NCI-H1930 (cell line): ENCODE results near the gene DCLRE1C.
"Not testable (repeated sequence)": the region's sequence is repeated elsewhere in the genome, so short reads cannot be mapped to it uniquely, and the experiment has no call there.

Experiments
- DNase-seq, 2 experiments: peaks; one replicate each; lab custom pipeline; 2025; lab: John Stamatoyannopoulos, UW

The DCLRE1C gene

DNA sequence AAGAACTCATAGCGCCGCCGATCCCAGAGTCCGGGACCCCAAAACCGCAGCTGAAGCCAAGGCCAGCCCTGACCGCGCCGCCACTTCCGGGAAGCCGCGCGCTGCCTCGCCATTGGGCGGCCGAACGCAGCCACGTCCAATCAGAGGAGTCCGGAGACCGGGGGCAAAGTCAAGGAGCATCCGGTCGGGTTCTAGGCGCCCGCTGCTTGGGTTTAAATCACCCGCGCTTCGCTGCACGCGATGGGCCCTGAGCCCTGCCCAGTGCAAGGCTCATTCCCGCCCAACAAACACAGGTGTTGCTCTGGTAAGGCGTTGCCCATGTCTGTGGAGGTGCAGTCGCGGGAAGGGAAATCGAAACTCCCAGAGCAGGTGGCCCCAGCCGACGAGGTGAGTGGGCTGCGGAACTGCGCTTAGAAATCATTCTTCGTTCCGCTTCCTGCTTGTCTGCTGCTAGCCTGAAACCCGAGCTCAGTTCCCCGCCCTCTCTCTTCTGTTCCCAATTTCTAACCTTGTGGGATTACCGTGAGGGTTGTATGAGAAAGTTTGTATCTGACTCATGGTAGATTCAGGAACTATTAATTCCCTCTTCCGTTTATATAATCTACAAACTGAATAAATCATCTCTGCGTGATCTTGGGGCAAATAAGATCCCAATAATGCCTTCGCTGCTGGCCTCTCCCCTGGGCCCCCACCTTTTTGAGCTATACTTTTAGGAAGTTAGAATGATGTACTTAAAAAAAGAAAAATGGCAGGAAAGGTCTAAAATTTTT, at the start of gene DCLRE1C:
TSS of gene DCLRE1C (minus strand) at position 96 of the 770 bp plus-strand sequence. CDS start at position 10, 86 bp downstream.
- DNase-seq, result peak; percentile 65 to 72

DNA sequence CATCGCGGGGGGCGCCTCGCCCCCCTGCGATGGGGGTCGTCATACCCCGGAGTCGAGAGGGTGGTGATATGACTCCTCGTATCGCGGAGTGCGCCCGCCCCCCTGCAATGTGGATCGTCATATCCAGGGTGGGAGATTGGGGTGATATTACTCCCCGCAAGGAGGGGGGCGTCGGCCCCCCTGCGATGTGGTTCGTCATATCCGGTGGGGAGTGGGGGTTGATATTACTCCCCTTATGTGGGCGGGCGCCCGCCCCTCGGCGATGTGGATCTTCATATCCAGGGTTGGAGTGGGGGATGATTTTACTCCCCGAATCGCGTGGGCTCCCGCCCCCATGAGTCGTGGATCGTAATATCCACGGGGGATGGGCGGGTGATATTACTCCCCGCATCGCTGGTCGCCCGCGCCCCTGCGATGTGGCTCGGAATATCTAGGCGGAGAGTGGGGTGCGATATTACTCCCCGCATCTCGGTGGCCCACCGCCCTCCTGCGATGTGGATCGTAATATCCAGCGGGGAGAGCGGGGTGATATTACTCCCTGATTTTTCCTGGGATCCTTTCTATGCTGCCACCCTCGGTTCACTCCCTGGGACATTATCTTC, 42.2 kb upstream of the DCLRE1C start:
- no peak for DNase-seq

DNA sequence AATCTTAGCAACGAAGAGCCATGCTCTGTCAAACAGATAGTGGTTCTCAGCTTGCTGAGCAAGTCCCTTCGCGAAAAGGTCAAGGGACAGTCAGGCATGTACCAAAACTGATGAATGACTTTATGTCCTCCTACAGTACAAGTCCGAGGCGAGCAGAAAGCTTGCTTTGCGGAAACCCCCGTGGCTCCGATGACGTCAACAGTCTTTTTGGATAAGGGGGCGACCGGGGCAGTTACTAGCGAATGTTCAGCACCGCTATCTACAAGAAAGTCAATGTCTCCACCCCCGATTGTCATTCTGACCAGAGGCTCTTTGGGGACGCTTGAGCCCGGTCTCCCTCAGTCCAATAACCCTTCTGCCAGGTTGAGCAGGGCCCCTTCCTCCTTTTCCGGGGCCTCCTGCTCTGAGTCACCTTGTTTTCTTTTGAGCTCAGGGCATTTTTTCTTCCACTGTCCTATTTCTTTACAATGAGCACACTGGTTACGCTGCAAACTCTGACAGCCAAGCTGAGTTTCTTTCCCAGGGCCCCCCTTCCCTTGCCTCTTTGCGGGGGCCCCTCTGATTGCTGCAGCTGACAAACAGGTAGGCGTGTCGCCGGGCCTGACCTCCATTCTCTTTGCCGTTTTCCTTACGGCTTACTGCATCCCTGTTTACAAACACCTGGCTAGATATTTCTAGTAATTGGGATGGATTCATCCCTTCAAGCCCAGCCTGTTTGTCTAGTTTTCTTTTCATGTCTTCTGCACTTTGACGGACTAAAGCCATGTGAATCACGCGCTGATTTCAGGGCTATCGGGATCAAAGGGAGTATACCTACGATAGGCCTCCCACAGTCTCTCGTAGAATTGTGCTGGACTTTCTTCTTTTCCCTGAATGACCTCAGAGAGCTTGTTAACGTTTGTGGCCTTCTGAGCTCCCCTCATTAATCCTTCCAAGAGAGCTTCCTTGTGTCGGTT, 39.9 kb upstream of the DCLRE1C start:
- DNase-seq, result not testable (repeated sequence)

DNA sequence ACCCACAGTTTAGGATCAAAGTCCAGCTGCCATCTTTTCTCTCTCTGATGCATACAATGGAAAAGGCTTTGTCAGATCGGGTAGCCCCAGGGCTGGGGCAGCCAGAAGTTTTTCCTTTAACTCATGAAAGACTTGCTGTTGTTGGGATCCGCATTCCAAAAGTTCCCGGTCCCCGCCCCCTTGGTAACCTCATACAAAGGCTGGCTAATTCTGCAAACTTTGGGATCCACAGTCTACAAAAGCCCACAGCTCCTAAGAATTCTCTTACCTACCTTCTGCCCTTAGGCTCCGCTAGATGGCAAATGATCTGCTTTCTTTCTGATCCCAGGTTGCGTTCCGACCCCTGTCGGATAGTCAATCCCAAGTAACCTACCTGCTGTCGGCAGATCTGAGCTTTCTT, 38.4 kb upstream of the DCLRE1C start:
- DNase-seq, result not testable (repeated sequence)

DNA sequence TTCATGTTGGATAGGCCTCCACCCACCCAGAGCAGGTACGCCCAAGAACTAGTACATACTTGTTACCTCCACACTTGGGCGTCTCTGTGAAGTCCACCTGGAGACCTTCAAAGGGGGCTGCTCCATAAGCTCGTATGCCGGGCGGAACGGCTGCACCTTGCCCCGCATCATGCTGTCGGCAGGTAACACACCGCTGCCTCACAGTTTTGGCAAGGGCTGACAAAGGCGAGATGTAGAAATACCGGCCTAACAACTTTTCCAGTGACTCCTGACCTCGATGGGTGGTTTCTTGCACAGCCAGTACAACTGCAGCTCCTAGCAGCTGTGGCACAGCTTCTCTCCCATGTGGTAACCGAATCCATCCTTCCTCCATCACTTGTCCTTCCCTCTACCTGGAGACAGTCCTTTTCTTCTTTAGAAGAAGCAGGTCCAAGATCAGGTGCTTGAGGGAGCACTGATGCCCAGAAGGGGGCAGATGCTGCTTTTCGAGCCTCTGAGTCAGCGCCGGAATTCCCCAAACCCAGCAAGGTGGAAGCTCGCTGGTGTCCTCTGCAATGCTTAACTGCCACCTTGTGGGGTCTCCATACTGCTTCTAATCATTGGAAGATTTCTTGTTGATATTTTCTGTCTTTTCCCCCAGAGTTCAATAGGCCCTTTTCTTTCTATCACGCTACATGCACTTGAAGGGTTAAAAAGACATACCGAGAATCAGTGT, 37.3 kb upstream of the DCLRE1C start:
- DNase-seq, result not testable (repeated sequence)

DNA sequence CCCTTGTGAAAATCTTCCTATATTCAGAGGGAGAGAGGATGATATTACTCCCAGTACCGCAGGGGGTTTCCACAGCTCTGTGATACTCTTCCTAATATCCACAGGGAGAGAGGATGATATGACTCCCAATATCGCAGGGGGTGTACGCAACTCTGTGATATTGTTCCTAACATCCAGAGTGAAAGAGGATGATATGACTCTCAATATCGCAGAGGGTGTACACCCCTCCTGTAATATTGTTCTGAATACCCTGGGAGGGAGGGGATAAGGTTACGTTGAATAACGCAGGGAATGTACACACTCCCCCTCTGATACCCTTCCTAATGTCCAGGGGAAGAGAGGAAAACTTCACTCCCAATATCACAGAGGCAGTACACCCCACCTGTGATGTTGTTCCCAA, 35.7 kb upstream of the DCLRE1C start:
- DNase-seq, result not testable (repeated sequence)

DNA sequence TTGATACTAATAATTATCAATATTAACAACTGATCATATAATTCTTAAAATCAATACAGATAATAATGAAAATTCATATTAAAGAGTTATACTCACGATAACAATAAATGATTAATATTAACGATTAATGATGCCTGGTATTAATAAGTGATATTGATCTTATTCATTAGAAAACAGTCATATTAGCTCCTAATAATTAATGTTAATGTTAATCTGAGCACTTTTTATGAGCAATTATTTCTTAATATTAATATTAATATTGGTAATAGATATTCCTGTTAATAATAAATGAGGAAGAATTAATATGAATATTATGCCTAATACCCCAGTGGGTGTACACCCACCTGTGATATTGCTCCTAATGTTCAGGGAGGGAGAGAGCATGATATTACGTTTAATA, 28.8 kb upstream of the DCLRE1C start:
- DNase-seq, result no peak

DNA sequence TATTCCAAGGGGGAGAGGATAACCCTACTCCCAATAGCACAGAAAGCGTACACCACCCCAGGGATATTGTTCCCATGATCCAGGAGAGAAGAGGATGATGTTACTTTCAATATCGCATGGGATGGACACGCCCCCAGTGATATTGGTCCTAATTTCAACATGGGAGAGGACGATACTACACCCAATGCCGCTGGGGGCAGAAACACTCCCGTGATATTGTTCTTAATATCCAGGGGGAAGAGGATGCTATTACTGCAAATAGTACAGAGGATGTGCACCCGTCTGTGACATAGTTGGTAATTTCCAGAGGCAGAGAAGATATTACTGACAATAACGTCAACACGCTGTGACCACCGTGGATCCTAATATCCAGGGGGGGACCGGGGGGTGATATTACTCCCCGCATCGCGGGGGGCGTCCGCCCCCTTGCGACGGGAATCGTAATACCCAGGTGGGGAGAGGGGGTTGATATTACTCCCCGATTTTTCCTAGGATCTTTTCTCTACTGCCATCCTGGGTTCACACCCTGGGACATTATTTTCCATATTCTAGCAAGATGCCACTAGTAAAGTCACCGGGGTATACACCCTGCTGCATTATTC, 21.9 kb upstream of the DCLRE1C start:
- DNase-seq, result no peak

DNA sequence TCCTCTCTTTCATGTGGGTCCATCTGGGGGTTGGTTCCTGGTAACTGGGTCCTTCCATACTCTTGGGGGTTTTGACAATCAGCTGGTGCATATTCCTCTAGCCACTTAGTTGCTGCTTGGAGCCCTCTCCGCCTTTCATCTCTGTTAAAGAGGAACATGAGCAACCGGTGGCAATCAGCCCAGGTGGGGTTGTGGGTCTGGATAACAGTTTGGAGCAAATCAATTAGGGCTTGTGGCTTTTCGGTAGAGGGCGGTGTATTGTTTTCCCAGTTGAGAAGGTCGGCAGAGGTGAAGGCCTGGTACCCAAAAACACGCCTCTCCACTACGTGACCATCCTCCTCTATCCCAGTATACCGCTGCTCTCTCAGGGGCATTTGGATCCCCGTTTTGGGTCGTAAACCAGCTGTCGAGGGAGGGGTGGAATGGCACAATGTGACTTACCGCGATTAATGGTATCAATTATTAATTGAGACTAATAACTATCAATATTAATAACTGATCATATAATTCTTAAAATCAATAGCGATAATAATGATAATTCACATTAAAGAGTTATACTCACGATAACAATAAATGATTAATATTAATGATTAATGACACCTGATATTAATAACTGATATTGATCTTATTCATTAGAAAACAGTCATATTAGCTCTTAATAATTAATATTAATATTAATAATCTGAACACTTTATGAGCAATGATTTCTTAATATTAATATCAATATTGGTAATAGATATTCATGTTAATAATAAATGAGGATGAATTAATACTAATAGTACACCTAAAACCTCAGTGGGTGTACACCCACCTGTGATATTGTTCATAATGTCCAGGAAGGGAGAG, 20.5 kb upstream of the DCLRE1C start:
- not testable (repeated sequence) for DNase-seq

DNA sequence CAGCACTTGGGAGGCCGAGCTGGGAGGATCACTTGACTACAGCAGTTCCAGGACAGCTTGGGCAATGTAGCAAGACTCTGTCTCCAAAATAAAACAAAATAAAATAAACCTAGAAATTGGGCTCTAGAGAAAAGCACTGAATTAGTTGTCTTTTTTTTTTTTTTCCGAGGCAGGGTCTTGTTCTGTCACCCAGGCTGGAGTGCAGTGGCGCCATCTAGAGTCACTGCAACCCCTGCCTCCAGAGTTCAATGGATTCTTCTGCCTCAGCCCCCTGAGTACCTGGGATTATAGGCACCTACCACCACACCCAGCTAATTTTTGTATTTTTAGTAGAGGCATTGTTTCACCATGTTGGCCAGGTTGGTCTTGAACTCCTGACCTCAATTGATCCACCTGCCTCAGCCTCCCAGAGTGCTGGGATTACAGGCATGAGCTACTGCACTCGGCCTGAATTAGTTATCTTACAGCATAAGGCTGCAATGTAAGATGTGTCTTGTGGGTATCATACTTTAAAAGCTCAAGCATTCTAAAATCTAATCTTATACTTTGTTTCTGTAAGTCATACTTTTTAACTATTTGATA, 18.1 kb upstream of the DCLRE1C start:
- DNase-seq, result no peak

DNA sequence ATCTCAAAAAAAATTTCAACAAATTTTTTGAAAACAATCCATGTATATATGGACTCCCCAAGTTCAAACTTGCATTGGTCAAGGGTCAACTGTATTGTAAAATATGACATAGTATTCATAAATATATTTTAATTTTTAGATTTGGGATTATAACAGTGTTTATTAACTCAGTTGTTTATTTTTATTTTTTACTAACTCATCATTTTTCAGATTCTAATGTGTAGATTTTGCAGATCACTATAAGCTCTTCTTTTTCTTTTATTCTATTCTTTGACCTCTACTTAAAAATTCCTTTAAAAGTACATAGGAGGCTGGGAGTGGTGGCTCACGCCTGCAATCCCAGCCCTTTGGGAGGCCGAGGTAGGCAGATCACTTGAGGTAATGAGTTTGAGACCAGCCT, 14.0 kb upstream of the DCLRE1C start:
- DNase-seq, result no peak

DNA sequence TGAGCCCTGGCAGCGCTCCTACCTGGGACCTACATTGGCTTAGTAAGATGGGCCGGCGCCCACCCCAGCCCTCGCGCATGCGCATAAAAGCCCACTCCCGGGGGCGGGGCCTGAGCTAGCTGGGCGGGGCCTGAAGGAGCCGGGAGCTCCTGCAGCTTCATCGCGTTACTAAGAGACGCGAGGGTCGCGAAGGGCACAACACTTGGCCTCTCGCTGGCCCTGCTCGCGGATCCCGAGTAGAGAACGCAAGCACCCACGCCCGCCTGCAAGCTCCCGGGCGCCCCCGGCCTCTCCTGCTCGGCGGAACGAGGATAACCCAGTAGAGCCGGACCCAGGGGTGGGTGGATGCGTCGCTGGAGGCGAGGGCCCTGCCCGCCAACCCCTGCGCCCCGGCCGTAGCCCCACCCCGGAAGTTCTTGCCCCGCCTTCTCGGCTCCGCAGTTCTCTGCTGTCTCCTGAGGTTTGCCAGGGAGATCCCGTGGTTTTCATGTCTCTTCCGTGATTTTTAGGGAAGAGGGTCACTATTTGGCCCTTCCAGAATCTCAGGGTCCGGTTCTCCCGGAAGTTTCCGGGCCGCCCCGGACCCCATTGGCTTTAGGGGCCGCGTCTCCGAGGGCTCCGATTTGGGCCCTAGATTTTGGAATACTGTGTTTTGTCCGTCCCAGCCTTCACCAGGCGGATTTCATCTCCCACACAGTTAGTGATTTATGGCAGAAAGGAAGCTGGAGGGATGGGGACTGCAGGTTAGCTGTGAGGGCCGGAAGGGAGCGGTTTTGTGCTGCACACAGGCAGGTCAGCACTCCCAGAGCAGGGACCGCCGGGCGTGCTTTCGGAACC, 5.5 kb upstream of the DCLRE1C start, which contains the start of gene MEIG1:
TSS of gene MEIG1 (plus strand) at position 168 of the 837 bp plus-strand sequence. CDS start 7,081 bp downstream, outside the sequence.
- peak; percentile 86 to 89 for DNase-seq

DNA sequence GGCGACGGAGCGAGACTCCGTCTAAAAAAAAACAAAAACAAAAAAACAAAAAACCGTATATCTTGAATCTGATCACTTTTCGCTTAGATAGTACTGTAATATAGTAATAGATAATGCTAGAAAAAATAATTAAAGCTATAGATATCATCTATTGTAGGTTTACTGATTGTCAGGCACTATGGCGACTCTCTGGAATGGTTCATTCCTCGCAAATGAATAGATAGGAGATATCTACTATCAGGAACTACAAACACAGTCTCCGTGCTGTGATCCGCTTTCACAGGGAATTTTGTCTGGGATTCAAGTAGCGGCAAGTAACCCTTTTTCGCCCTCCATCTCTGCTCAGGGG, 5.0 kb upstream of the DCLRE1C start:
- no peak for DNase-seq

DNA sequence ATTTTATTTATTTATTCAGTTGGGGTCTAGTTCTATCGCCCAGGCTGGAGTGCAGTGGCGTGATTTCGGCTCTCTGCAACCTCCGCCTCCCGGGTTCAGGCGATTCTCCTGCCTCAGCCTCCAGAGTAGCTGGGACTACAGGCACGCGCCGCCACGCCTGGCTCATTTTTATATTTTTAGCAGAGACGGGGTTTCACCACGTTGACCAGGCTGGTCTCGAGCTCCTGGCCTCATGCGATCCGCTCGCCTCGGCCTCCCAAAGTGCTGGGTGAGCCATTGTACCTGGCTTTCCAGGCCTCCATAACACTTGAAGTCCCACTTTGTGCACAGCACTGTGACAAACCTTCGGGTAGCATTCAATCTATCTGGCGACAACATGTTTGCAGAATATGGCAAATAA, 1.0 kb upstream of the DCLRE1C start:
- no peak for DNase-seq

DNA sequence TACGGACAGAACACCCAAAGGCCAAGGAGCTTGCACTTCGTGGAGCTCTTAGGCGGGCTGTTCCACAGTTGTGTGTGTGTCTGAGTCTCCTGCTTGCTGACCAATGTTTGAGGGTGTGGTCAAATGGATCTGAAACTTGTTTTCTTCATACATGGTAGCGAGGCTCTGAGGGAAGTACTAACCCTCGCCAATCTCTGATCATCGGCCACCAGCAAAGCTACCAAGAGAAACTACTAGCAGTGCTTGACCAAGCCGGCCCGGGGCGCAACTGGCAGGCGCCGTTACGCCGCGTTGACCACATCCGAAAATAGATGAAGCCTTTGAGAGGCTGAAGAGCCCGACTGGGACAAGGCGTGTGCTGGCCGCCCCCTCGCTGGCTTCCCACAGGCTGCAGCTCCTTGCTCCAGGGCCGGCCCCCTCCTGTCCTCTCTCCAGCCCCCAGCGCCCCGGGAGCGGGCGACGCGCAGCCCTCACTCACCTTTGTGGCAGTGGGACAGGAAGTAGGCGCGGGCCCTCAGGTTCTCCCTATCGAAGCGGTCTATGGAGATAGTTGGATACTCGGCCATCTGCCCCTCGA, 384 bp downstream of the DCLRE1C start:
- no peak for DNase-seq

DNA sequence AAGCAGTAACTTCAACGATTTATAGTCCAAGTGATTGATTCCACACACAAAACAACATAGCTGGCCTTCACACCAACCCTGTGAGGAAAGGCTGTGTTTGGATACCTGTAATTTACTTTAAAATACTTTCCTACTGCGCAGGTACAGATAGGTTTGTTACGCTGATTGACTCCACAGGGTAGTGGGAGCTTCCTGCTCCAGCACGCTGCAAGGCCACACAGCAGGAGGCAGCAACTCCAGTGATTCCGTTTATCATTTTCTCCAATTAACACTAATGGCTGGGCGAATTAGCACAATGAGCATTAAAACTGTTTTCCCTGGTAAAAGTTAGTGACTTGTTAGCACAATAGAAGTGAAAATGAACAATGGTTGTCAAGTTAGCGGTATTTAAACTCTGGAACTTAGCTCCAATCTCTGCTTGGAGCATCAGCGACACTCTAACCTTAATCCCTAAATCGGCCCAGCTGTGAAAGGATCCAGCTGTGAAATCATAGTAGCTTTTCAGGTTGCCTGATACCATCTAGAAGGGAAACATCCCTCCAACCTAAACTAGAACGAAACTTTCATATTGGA, 959 bp downstream of the DCLRE1C start:
- no peak for DNase-seq

DNA sequence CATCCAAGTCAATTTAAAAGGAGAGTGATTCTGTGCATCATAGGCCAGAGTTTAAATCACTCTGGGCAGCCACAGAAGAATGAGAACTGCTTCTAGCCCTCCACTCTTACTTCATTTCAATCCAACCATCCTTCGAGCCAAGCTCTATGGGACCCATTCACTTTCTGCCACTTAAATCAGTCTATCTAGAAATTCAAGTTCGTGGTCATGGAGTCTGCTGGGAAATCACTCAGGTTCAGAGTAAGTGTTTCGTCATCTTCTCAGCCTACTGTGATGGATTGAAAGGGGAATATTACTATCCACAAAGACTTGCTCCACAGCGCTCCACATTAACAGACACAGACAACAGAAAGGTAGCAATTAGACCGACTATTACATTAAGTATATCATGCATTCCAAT, 4.6 kb downstream of the DCLRE1C start:
- no peak for DNase-seq

DNA sequence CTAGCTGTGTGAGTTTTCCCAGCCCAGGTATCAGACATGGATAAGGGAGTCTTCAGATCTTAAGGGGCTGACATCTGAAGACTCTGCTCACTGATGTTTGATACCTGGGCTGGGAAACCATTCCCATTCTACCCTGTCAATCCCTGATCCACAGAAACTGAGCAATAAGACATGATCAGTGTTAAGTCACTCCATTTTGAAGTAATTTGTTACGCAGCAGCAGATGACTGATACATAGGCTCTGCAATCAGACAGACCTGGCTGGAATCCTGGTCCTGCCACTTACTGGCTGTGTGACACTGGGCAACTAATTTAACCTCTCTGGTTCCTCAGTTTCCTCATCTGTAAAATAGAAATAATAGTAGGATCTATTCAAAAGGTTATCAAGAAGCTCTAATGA, 6.6 kb downstream of the DCLRE1C start:
- no peak for DNase-seq
